Measurements from ENCODE around the gene SPTBN2.
A peak's percentile ranks its signal among the peaks of the same experiment; 100 is the strongest.

The SPTBN2 gene

GRCh38 chr11:66697988-66698387 is 31.0 kb downstream of the SPTBN2 start:
- no peak overlapping the region for H3K4me3 ChIP-seq (ENCODE audit: control insufficient read depth, low read depth, low read length)
- DNase-seq (ENCODE audit: low read depth): no peak
- TF ChIP-seq CTCF (IDR thresholded peaks at IDR 0.05; ENCODE audit: control insufficient read depth, insufficient read depth, low read depth, low read length, missing control alignments): no peak

GRCh38 chr11:66696146-66696545 is 32.9 kb downstream of the SPTBN2 start:
- H3K4me3 ChIP-seq (ENCODE audit: control insufficient read depth, low read depth, low read length): no peak overlapping the region
- TF ChIP-seq CTCF (IDR thresholded peaks at IDR 0.05; ENCODE audit: control insufficient read depth, insufficient read depth, low read depth, low read length, missing control alignments): no peak
- DNase-seq (ENCODE audit: low read depth): no peak

- peak; percentile 97 for TF ChIP-seq CTCF (IDR thresholded peaks at IDR 0.05; ENCODE audit: control insufficient read depth, insufficient read depth, low read depth, low read length, missing control alignments)
- no peak overlapping the region for H3K4me3 ChIP-seq (ENCODE audit: control insufficient read depth, low read depth, low read length)
- peak; percentile 95 for DNase-seq (ENCODE audit: low read depth)
Measured at GRCh38 chr11:66694732-66695207, 34.2 kb downstream of the SPTBN2 start.

- TF ChIP-seq CTCF (IDR thresholded peaks at IDR 0.05; ENCODE audit: control insufficient read depth, insufficient read depth, low read depth, low read length, missing control alignments): no peak
- H3K4me3 ChIP-seq (ENCODE audit: control insufficient read depth, low read depth, low read length): no peak overlapping the region
- DNase-seq (ENCODE audit: low read depth): no peak
Measured at GRCh38 chr11:66694056-66694410, 35.0 kb downstream of the SPTBN2 start.

DNA sequence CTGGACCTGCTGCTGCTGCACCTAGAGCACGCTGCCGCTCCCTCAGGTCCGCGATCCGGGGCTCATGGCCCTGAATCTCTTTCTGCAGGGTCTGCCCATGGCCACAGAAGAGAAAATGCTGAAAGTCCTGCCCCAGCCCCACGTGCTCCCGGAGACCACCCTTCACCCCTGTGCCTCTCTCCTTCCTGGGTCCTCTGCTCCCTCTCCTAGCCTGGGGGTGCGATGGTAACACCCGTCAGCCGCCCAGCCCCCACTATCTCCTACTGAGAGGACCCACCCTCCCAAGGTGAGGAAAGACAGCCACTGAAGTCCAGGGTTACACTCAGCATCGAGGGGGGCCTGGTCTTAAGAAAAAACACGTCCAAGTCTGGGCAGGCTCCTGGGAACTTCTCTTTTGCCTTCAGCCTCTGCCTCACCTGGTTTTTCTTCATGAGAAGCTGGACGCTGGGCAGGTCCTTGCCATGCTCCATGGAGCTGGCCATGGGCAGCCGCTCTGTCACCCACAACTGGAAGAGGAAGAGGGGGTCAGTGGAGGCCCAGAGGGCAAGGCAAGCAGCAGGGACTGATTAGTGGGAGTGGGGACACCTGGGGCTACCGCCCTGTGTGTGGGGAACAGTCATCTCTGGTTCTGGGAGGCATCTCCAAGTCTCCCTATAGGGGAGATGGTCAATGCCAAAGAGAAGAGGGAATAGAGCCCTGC is 35.5 kb downstream of the SPTBN2 start:
- no peak overlapping the region for H3K4me3 ChIP-seq (ENCODE audit: control insufficient read depth, low read depth, low read length)
- no peak for TF ChIP-seq CTCF (IDR thresholded peaks at IDR 0.05; ENCODE audit: control insufficient read depth, insufficient read depth, low read depth, low read length, missing control alignments)
- no peak for DNase-seq (ENCODE audit: low read depth)

- TF ChIP-seq CTCF (IDR thresholded peaks at IDR 0.05; ENCODE audit: control insufficient read depth, insufficient read depth, low read depth, low read length, missing control alignments): no peak
- H3K4me3 ChIP-seq (ENCODE audit: control insufficient read depth, low read depth, low read length): no peak overlapping the region
- DNase-seq (ENCODE audit: low read depth): no peak
Measured at GRCh38 chr11:66692871-66693331, 36.1 kb downstream of the SPTBN2 start.

Measured in AG09309 (cell line).